Loucy (cell line): ENCODE data around the gene SUZ12.
"Not testable (repeated sequence)": the region's sequence is repeated elsewhere in the genome, so short reads cannot be mapped to it uniquely, and the experiment has no call there.

ENCODE experiments used
- H2AFZ ChIP-seq: fragments of 200-600 bp; sonication (generic); 2 replicates; pipeline ENCODE4 v1.6.0; 2016; ENCODE audit warnings: antibody characterized with exemption, mild to moderate bottlenecking, low read length, moderate library complexity
- H3F3A ChIP-seq: fragments of 200-600 bp; 2 replicates; pipeline ENCODE4 v1.6.0; 2016; ENCODE audit warnings: antibody characterized with exemption, low read depth, mild to moderate bottlenecking
- H3K27me3 ChIP-seq: fragments of 200-600 bp; sonication (generic); 2 replicates; pipeline ENCODE4 v1.6.1; 2014; ENCODE audit warnings: low read length, mild to moderate bottlenecking; ENCODE audit not compliant: insufficient read depth, poor library complexity, severe bottlenecking
- H3K36me3 ChIP-seq: fragments of 200-600 bp; sonication (generic); 2 replicates; pipeline ENCODE4 v1.6.1; 2016; ENCODE audit warnings: low read length; ENCODE audit not compliant: insufficient read depth
- H3K4me1 ChIP-seq: fragments of 200-600 bp; sonication (generic); 2 replicates; pipeline ENCODE4 v1.5.1; 2014; ENCODE audit warnings: low read length, mild to moderate bottlenecking; ENCODE audit not compliant: insufficient read depth, poor library complexity, severe bottlenecking
- H3K4me2 ChIP-seq: fragments of 200-600 bp; sonication (generic); 2 replicates; pipeline ENCODE4 v1.6.0; 2014; ENCODE audit warnings: antibody characterized with exemption, low read length, low read depth, mild to moderate bottlenecking; ENCODE audit not compliant: poor library complexity, severe bottlenecking
- H3K4me3 ChIP-seq: fragments of 200-600 bp; sonication (generic); 2 replicates; pipeline ENCODE4 v1.5.1; 2014; ENCODE audit warnings: low read length, mild to moderate bottlenecking, mixed read lengths; ENCODE audit not compliant: poor library complexity, severe bottlenecking
- H3K79me2 ChIP-seq: fragments of 200-600 bp; sonication (generic); 2 replicates; pipeline ENCODE4 v1.6.1; 2014; ENCODE audit warnings: low read length; ENCODE audit not compliant: insufficient read depth
- H3K9ac ChIP-seq: fragments of 200-600 bp; sonication (generic); 2 replicates; pipeline ENCODE4 v1.6.0; 2014; ENCODE audit warnings: mild to moderate bottlenecking, low read depth, low read length, moderate library complexity; ENCODE audit not compliant: poor library complexity, severe bottlenecking
- H3K9me2 ChIP-seq: fragments of 200-600 bp; sonication (generic); replicated peaks from 2 replicates; pipeline ENCODE4 v1.6.1; 2016; ENCODE audit warnings: low read depth, low read length, mixed read lengths
- H3K9me3 ChIP-seq: fragments of 200-600 bp; sonication (generic); 2 replicates; pipeline ENCODE4 v1.6.1; 2014; ENCODE audit warnings: mild to moderate bottlenecking, antibody characterized with exemption, low read length, low read depth; ENCODE audit not compliant: insufficient read depth
- H4K20me1 ChIP-seq: fragments of 200-600 bp; sonication (generic); 2 replicates; pipeline ENCODE4 v1.6.0; 2014; ENCODE audit warnings: antibody characterized with exemption, low read length, mild to moderate bottlenecking; ENCODE audit not compliant: insufficient read depth, poor library complexity, severe bottlenecking
- CTCF ChIP-seq: fragments of 200-600 bp; sonication (generic); conservative IDR thresholded peaks from 2 replicates; pipeline ENCODE4 v1.5.1; 2014; ENCODE audit warnings: mild to moderate bottlenecking, antibody characterized with exemption, low read length
- EZH2phosphoT487 ChIP-seq: fragments of 200-600 bp; IDR thresholded peaks from 2 replicates; pipeline ENCODE4 v1.6.1; 2018; ENCODE audit warnings: antibody characterized with exemption, mild to moderate bottlenecking, moderate library complexity, borderline replicate concordance

SUZ12 gene

GRCh38 chr17:31967648-31968047 is 30.8 kb downstream of the SUZ12 start:
- Histone ChIP-seq H3K4me2 (no peak overlapping the region), H3K9me2 (no peaks in the 10 kb centered on the region), H3K36me3 (peaks cover 39% of the 10 kb centered on the region; the same call in 1 of the 2 replicates), H3F3A (no peaks in the 10 kb centered on the region), H2AFZ (no peak overlapping the region), H3K4me1 (no peaks in the 10 kb centered on the region), H3K27me3 (no peaks in the 10 kb centered on the region), H3K9ac (no peak overlapping the region), H3K79me2 (peaks cover 13% of the 10 kb centered on the region; the same call in 1 of the 2 replicates), H3K4me3 (no peak overlapping the region), H4K20me1 (no peaks in the 10 kb centered on the region), H3K9me3 (no peaks in the 10 kb centered on the region)
- no peak for TF ChIP-seq EZH2phosphoT487
- no peak for TF ChIP-seq CTCF

- not testable (repeated sequence) for H3K9ac ChIP-seq, H3K4me3 ChIP-seq, H3K4me1 ChIP-seq, H3K9me2 ChIP-seq, H3K27me3 ChIP-seq, H3K4me2 ChIP-seq, H3F3A ChIP-seq, H3K79me2 ChIP-seq, H2AFZ ChIP-seq, H3K9me3 ChIP-seq, H4K20me1 ChIP-seq
- H3K36me3 ChIP-seq: peaks cover 53% of the 10 kb centered on the region; the same call in 1 of the 2 replicates
Measured at GRCh38 chr17:31970416-31970815, 33.6 kb downstream of the SUZ12 start.

- H3K79me2 ChIP-seq, H3K4me1 ChIP-seq, H3F3A ChIP-seq, H3K27me3 ChIP-seq, H4K20me1 ChIP-seq, H3K9me2 ChIP-seq, H3K9me3 ChIP-seq, H3K9ac ChIP-seq, H3K4me2 ChIP-seq, H3K4me3 ChIP-seq, H2AFZ ChIP-seq: not testable (repeated sequence)
- H3K36me3 ChIP-seq: peaks cover 43% of the 10 kb centered on the region; the same call in 1 of the 2 replicates
Measured at GRCh38 chr17:31974269-31975071, 37.7 kb downstream of the SUZ12 start.

GRCh38 chr17:31975391-31975790 is 38.6 kb downstream of the SUZ12 start:
- not testable (repeated sequence) for H3F3A ChIP-seq, H3K9me3 ChIP-seq, H3K9ac ChIP-seq, H3K9me2 ChIP-seq, H3K4me2 ChIP-seq, H3K4me1 ChIP-seq, H3K4me3 ChIP-seq, H3K79me2 ChIP-seq, H2AFZ ChIP-seq, H4K20me1 ChIP-seq, H3K27me3 ChIP-seq
- peaks cover 44% of the 10 kb centered on the region; the same call in 1 of the 2 replicates for H3K36me3 ChIP-seq

- not testable (repeated sequence) for H3K9ac ChIP-seq, H3K9me2 ChIP-seq, H3K9me3 ChIP-seq, H3K4me3 ChIP-seq, H3K4me1 ChIP-seq, H4K20me1 ChIP-seq, H3F3A ChIP-seq, H3K4me2 ChIP-seq, H2AFZ ChIP-seq, H3K79me2 ChIP-seq, H3K27me3 ChIP-seq
- H3K36me3 ChIP-seq: peaks cover 88% of the 10 kb centered on the region
Measured at GRCh38 chr17:31991821-31992220, 55.0 kb downstream of the SUZ12 start.
